Peyer's patch (tissue), 4 donors: ENCODE measurements around the gene FXYD7.

Experiments
- CTCF ChIP-seq, 6 experiments: fragments of 450-650 bp in 4 of 6; fragments of 200-600 bp in 2 of 6; sonication (generic) in 1 of 6; IDR thresholded peaks; one replicate each; pipeline ENCODE4 v1.5.1; 2017 to 2019; ENCODE audit warnings: antibody characterized with exemption in 6 of 6, mild to moderate bottlenecking in 3 of 6, moderate library complexity in 1 of 6
- POLR2A ChIP-seq, 2 donors: fragments of 450-650 bp; IDR thresholded peaks; one replicate each; pipeline ENCODE4 v1.5.1; 2017; ENCODE audit warnings: antibody characterized with exemption in 2 of 2, mild to moderate bottlenecking in 2 of 2, moderate library complexity in 2 of 2

- TF ChIP-seq CTCF (IDR thresholded peaks at IDR 0.05) = no peak
- peak in 1 of 2 donors; percentile 51 for TF ChIP-seq POLR2A (IDR thresholded peaks at IDR 0.05)
Observed at GRCh38 chr19:35130761-35131720, 12.0 kb upstream of the FXYD7 start.
